Measurements from ENCODE around the gene ABCA12. TPM values are rescaled to one million over a fixed set of nuclear protein-coding genes. Genes with fewer than 3 reads are reported as not detected.

The ABCA12 gene
- total RNA-seq, 1 experiment from 2014 or later, result 1.3 TPM

- POLR2A ChIA-PET, result no interaction called here
- ATAC-seq (no peak), DNase-seq (ENCODE audit: low read depth, low spot score) (no peak)
- Histone ChIP-seq H3K27me3 (ENCODE audit: insufficient read depth, low read length) (no peaks in the 10 kb centered on the region), H3K79me2 (ENCODE audit: insufficient read depth, low read length) (no peaks in the 10 kb centered on the region), H4K20me1 (ENCODE audit: insufficient read depth) (no peaks in the 10 kb centered on the region), H2AFZ (ENCODE audit: low read depth, low read length, poor library complexity, severe bottlenecking) (no peak overlapping the region), H3K9me3 (ENCODE audit: control insufficient read depth in 1 of 2, insufficient read depth in 1 of 2, low read depth in 1 of 2, low read length in 2 of 2) (no peaks in the 10 kb centered on the region), H3K9me2 (ENCODE audit: insufficient read depth) (peaks cover 3% of the 10 kb centered on the region; the same call in 1 of the 2 replicates), H3K9ac (ENCODE audit: low read length) (no peak overlapping the region), H3K36me3 (ENCODE audit: control insufficient read depth in 1 of 2, insufficient read depth in 2 of 2, low read length in 2 of 2) (no peaks in the 10 kb centered on the region), H3K27ac (ENCODE audit: low read depth, low read length) (no peak overlapping the region), H3K4me2 (ENCODE audit: low read length) (no peak overlapping the region), H3K4me3 (replicated peaks in 1 of 2; ENCODE audit: low read depth in 1 of 2, low read length in 2 of 2) (no peak overlapping the region), H3K4me1 (ENCODE audit: control insufficient read depth in 1 of 2, insufficient read depth in 2 of 2, low read length in 2 of 2) (no peaks in the 10 kb centered on the region)
- CTCF ChIA-PET, result no interaction called here
- no TSS peak for BruUV-seq (replicated peaks)
- intact Hi-C loops (cut with micrococcal nuclease), result no loop called here
- TF ChIP-seq POLR2AphosphoS5 (IDR thresholded peaks at IDR 0.05; ENCODE audit: low read depth, low read length) (no peak), REST (IDR thresholded peaks at IDR 0.05; ENCODE audit: low read depth) (no peak), JUND (IDR thresholded peaks at IDR 0.05) (no peak), EGR1 (IDR thresholded peaks at IDR 0.05; ENCODE audit: low read depth) (no peak), YY1 (IDR thresholded peaks at IDR 0.05; ENCODE audit: extremely low read depth, insufficient replicate concordance, low read depth, low read length) (no peak), ZNF274 (IDR thresholded peaks at IDR 0.05; ENCODE audit: low read depth, low read length) (no peak), SRF (IDR thresholded peaks at IDR 0.05; ENCODE audit: low read depth) (no peak), POLR2A (IDR thresholded peaks at IDR 0.05; ENCODE audit: borderline replicate concordance, extremely low read depth, insufficient read depth, insufficient read length) (no peak), CEBPB (IDR thresholded peaks at IDR 0.05; ENCODE audit: low read depth) (no peak)
- RAD21 ChIA-PET (ENCODE audit: low non-redundant PET in 1 of 2, low total read pairs in 2 of 2, uncharacterized antibody in 2 of 2, unreplicated experiment in 2 of 2), result no interaction called here
These were observed 11.1 kb upstream of the ABCA12 start for GRCh38 chr2:215149486-215149885.

Measured in HCT116 (cell line).